ENCODE measurements around the gene LRP1.

- no peak for TF ChIP-seq SIN3A (IDR thresholded peaks at IDR 0.05; ENCODE audit: borderline replicate concordance, insufficient read depth, low read length)
- TF ChIP-seq TAF1 (IDR thresholded peaks at IDR 0.05; ENCODE audit: borderline replicate concordance, insufficient read depth, low read length): no peak
- TF ChIP-seq POLR2AphosphoS5 (IDR thresholded peaks at IDR 0.05; ENCODE audit: low read depth, low read length): no peak
Observed at GRCh38 chr12:57154804-57155434, 26.6 kb downstream of the LRP1 start.

Data from PFSK-1 (cell line).